NCI-H2171 (cell line): ENCODE measurements around the gene GLI3.

Experiments used
- DNase-seq: peaks from one replicate; lab custom pipeline; 2025; lab: John Stamatoyannopoulos, UW

The GLI3 gene

DNA sequence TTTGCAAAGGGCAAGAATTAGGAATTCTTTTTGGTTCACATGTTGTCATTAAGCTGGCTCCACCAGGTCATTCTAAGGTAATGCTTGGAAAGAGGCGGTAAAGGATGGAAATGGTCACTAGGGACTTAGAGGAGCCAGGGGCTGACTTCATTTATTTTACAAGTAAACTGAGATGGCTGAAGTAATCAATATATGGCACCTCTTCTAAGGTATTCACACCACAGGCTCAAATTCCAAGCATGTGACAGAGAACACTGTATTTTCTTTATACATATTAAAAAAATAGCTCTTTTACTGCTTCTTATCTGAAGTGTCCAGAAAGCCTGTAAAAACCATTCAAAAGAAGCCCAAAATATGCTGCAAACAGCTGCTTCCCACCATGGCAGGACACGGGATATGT lies 239.0 kb downstream of the GLI3 start:
- DNase-seq = no peak

DNA sequence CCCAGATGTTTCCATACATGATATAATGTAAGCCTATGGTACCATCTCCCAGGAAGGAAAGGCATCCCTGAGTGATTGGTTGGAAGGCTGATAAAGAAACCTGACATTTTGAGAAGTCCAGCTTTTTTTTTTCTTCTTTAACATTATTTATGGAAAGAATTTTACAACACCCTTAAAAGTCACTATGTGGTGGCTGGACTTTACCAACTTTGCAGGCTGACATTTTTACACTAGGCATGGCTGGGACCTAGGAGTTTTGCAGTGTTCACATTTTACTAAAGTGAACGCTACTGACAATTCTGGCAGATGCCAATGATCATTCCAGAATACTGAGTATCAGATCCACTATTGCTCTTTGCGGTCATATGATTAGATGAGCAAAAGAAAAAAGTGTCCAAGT lies 239.9 kb downstream of the GLI3 start:
- no peak for DNase-seq

DNA sequence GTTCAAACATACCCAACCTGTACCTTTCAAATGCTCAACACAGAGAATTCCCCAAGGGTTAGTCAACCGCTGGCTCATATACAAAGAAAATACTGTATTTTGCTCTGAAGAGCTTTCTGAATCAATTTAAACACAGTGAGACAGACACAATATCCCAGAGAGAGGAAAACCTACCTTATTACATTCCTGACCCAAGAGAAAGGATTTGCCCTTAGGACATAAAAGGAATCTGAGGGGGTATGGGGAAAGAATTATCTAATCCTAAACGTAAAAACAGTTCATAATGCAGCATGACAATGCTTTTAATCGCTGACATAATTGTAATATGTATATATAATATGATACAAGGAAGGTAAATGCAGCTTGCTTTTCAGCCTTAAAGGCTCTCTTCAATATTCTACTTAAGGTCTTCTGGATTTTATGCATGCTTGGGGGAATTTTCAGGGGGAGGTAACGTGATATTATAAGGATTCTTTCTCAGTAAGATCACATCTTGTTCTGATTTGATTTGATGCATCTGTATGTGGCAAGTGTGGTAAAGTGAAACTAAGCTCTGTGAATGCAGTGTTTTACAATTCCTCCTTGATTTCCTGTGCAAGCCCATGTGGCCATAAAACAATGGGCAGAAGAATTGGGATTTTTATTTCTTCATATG lies 240.5 kb downstream of the GLI3 start:
- no peak for DNase-seq

DNA sequence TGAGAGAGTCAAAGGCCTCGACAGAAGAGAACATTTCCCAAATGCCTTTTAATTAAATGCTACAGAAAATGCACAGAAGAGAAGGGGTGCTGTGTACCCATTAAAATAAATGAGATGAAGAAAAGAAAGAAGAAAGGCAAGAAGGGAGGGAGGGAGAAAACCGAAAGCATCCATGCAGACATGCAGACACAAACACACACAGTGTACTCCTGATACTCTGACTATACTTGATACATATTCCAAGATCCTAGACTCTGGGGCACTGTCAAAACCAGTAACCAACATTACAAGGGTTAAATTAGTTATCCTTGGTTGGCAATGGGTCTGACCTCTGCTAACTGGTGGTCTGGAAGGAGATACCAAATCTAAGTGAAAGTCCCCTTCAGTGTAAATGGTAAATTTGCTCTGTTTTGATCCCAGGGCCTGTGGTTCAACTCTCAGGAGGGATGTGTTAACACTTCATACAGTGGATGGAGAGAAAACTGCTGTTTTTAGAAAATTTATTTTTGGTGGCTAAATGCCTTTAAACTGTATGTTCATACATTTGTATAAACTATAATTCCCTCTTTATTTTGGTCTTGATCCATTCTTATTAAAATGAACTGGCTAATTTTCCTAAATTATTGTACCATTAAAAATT lies 241.3 kb downstream of the GLI3 start:
- DNase-seq = no peak

DNA sequence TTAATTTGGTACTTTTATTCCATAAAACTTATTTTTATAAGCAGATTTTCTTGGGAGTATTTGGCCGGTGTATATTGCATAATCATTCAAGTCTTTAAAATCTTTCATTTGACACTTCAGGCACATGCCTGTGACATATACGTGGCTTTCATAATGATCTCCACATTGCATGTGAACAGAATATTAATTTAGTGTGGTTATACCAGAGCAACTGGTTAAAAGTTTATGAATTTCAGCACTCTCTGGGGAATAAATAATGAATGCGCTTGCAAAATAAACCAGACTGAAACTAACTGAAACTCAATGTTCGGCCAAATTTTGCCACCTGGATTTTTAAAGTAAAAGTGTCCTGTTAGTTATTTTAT lies 242.3 kb downstream of the GLI3 start:
- DNase-seq = no peak

DNA sequence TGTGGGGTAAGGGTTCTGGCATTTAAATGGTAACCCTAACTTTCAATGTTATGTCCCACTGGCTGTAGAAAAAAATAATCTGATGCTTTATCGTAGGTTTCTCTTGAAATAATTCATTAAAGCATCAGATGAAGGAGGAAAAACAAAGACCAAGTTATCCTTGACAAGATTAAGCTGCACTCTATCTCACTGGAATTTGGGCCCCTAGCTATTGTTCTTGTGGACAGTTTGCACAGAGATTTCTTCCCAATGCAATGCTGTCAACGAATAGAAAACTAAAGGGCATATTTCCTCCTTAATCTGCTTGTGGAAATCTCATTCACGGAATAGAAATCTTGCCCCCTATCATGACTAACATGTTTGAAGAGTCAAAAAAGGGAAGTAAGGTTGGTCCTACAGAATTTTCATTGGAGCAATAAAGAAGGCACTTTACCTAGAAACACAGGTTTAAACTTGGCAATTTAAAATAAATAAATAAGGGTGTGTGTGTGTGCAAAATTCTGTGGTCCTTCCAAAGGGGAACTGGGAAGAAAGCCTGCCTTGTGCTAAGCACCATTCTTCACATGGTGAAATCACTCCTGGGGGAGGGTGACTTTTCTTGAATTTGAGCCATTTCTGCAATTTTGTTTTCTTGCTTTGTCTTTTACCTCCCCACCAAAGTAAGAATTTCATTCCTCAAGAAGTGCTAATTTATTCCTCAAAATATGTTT lies 242.8 kb downstream of the GLI3 start:
- DNase-seq = no peak

DNA sequence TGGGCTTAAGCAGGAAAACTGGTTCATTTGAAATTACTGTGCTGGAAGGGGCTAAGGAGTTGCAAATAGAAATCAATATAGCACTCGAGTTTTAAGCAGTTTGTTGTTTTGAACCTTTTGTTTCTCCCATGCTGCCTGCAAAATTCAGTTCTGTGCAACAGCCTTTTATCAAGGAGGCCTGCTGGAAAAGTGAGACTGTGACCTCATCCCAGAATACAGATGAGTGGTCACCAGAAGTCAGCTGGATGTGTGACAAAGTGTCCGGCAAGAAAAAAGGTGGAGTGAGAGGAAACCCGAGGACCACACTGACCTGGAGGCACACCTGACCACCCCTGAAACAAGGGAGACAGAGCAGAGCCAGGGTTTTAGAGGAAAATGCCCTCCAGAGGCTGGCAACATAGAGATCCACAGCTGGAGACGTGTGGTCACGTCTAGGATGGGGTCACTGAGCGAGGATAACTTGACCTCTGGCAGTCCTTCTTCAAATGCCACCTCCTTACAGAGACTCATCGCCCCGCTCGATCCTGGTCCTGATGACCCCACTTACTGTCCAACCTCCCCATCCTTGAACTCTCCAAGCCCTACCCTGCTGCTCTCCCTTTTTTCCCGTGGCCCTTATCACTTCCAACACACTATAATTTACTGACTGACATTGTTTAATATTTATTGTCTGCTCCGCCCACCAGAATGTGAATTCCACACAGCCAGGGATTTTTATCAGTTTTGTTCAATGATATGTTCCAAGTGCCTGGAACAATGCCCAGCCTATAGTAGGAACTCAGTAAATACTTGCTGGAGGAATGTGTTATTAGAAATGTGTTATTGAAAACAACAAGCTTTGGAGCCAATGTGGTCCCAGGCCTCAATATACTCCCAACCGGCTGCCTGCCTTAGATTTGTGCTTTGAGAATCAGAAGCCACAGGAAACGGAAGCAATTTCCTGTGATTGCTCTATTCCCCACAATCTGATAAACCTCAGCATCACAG lies 243.8 kb downstream of the GLI3 start:
- DNase-seq = no peak

DNA sequence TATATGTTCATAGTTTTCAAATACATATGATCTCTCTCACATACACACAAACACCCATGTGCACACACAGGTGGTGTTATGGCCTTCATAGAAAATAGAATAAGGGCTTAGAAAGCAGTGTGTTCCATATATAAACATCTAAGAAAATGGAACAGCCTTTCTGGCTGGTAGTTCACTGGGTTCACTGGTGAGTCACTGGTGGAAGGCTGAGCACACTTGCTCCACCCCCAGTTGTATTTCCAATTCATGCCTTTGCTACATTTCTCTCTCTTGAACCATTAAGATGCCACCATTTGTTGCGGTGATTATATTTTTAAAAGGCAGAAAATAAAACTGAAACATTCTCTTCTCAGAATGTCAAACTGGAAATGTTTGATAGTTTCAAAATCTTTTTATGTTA lies 252.1 kb downstream of the GLI3 start:
- no peak for DNase-seq

DNA sequence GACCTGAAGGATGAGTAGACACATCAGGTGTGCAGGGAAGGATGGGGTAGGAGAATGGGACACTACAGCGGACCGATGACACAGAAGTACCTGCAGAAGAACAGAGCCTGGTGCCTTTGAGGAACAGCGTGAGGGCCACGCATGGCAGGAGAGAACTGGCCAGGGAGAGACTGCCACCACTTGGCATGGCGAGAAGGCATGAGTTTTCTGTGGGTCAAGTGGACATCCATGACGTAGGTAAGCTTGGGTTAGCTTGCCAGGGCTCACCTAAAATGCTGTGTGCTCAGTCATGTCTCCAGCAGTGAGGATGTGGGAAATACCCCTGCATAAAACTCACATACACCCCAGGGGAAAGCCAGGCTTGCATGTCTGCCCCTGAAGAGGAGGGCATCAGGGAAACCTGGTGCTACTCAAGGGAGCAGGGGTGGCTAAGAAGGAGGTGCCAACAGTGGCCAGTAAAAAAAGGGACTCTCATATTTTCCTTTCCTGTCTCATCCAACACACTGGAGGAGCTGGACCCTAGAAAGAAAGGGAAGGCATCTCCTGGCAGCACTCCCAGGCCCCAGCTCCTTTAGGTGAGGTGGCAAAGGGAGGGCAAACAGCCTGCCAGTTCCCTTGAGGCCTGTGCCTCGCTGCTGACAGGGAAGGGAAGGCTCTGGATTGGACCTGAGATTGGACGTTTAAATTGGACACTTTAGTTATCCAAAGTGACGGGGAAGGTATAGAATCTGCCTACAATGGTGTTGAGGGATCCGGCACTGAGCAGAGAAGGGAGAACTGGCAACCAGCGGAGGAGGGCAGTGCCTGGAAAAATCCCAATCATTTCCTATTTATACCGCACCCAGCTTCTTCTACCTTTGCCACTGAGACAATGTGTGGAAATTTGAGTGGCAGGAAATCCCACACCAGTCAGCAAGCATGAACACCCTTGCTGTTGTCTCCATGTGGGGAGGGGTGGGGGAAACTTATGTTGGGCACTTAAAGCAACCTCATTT lies 255.7 kb downstream of the GLI3 start:
- no peak for DNase-seq

DNA sequence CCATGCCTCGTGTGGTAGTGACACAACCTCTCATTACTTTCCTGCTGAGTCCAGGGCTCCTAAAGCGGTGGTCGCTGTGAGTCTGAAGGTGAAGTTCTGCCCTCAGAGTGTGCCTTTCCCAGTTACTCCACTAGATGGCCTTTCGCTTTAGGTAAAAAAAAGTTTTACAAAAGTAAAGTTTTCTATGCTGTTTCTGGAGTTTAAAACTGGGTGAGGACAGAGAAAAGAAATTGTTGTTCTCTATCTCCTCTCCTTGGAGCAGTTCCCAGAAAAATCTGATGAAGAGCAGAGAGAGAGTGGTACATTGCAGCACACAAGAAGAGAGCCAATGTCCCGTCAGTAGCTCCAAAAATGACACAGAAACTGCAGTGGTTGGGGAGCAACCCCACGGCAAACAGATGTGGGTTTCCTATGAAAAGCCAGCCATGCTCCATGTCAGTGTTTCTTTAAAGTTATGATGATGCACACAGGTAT lies 257.1 kb downstream of the GLI3 start:
- no peak for DNase-seq

DNA sequence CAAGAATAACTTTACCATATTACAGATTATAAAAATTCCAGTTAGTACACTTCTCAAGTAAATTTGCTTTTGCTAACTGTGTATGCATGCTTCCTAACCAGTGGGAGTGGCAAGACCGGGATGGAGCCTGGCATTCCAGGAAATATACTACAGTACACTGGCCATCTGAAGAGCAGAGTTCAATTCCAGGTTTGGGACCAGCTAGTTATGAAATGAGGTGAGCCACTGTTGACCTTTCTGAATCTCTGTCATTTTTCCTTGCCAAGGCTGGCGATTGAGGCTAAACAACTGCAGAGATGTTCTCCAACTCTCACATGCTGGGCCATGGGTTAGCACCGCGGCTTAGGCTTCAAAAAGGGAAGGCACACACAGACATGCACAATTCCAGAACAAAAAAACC lies 258.2 kb downstream of the GLI3 start:
- DNase-seq = no peak

DNA sequence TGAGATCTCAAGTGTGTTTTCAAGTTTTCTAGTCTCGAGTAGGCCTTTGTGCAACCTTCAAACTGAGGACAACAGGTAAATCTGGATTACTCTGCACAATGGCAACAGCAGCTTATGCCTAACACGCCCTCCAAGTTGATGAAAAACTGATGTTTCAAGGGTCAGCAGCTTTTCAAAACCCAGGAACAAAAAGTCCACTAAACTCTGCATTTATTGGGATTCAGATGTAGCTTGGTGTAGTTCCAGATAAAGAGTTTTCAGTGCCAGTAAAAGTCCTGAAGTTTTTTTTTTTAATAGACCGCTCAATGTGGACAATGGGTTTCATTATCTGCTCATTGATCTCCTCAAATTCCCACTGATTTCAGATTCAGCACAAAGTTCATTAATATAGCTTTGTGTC lies 259.3 kb downstream of the GLI3 start:
- DNase-seq = no peak

DNA sequence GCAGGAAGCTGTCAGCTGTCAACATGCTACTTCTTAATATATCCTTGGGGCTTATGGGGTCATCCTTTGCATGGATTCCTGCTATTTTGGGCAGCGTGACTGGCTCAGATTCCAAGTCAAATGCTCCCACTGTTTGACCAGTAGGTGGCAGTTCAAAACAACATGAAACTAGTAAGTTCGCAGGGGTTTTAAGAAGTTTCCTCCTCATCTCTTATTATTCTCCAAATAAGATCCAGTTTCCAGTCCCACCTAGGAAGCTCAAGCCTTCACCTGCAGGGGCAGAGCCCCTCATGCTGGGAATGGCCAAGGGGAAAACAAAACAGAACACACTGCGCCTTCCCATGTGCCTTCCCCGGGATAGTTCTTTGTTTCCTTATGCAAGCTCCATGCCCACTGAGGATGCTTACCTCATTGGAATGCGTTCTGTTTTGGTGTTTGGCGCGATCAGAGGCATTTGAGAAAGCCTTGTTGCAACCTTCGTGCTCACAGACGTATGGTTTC lies 259.8 kb downstream of the GLI3 start:
- no peak for DNase-seq

DNA sequence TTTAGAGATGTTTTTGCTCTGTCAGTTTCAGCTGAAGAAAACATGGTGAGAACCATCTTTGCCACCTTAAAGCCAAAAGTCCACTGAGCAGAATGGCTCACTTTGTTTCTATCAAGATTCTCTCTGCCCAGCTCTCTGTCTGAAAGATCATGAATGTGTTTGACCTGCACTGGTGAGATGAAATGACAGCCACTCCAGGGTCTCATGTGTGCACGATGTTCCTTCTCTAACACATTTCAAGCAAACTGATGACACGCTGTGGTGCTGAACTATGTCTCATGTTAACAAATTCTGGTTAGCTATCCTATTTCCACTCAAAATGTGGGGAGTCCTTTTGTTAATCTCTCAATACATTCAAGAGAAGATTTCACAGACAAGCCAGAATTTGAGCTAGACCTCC lies 260.6 kb downstream of the GLI3 start:
- DNase-seq = no peak

DNA sequence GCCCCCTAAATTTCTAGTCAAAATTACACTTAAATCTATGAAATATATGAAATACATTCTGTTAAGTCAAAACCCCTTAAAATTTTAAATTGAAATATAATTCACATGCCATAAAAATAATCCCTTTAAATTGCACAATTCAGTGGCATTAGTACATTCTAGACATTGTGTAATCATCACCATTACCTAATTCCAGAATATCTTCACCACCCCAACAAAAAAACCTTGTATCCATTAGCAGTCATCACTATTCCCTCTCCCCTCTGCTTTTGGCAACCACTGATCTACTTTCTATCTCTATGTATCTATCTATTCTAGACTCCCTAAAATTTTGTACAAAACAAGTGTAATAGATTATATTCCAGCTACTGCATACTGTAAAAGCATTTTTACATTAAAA lies 261.2 kb downstream of the GLI3 start:
- DNase-seq = no peak

DNA sequence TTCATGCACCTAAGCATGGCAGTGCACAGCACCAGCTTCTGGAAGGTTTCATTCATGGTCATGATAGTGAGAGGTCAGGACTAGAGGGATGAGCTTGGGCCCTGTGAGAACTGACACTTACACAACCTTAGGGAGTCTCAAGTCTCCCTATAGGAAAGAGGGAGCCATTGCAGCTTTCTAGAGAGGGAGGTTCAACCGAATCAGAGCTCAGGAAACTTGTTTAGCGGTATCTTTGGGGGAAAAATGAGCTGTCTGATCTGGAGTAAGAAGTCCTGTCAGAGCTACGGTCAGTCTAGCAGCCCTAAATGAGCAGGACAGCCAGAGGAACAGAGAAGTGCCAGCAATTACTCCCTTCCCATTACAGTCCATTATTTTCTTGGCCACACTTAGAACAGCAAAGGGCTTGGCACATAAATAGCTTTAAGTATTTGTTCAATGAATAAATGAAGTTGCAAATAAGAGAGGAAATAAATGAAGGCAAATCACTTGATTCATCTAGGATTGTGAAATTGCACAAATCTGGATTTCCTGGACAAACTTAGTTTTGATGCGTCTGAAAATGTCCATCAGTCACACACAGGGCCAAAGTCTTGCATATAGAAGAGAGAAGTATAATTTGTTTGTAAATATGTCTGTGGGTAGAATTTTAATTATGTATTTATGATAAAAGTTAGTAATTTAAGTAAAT lies 262.0 kb downstream of the GLI3 start:
- DNase-seq = no peak

DNA sequence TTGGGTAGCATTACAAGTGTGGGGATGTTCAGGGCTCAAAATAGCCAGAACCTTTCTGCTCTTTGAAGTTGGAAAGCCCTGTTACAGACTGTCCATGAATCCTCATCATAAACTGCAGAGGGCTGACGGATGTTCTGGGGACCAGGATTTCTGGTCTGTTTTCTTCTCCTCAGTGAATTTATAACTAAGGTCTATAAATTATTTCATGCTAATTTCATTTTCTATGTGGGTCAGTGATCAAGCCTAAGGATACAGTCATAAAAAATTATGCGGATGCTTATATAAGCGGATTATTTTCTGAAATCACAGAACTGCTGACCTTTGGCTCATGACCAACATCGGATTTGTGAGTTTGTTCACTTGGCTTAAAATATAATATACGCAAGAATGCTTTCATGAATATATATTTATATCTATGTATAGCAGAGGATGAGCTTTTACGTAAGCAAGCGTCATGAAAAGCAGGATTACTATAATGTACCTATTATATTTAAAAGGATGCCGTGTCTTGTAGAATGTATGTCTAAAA lies 263.7 kb downstream of the GLI3 start:
- no peak for DNase-seq

DNA sequence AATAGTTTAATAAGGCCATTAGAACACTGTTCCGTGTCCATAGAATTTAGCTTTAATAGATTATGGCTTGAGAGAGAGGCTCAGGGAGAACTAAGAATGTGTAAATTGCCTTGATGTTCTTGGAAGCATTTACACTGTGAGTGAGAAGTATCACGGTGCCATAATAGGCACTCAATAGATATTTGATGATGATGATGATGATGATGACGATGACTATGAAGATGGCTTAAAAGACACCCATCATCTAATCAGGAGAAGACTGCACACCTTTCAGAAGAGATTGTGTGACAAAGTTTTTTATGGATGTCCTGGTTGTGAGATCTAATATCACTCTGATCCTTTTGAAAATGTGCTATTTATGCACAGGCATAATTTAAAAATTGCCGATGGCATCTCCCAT lies 264.2 kb downstream of the GLI3 start:
- no peak for DNase-seq

DNA sequence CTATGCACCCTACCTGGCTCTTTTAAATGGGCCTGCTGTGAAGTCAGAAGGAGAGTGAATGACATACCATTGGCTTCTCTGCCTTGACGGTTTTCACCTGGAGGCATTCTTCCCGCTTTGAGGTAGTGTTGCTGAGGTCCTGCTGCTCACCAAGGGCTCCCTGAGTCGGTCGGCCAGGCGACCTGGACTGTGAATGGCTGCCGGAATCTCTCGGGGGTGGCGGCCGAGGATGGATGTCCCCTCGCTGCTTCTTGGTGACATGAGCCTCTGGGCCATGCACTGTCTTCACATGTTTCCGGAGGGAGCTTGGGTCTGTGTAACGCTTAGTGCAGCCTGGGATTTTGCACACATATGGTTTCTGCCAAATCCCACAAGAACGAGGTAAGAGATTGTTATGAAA lies 264.7 kb downstream of the GLI3 start:
- DNase-seq = no peak

DNA sequence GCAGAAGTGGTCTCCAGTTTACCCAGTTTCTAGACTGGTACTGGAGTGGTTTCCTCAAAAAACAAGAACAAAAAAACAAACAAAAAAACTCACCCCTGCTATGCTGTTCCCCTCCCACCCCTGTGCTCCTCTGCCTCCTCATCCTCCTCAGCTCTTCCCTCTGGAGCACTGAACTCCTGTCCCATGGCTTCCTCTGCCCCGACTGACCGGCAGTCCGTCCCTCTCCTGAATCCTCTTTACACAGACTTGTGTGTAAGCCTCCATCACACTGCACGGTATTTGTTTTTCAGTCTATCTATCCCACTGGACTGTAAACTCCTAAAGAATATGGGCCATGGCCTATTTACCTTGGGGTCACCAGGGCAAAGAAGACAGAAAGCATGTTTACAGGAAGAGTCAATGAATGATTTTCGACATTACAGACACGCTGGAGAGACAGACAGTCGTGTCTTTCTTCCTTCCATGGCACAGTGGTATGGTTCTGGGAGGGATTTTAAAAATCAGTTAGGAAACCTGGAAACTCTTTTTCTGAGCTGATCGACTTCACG lies 265.3 kb downstream of the GLI3 start:
- no peak for DNase-seq
